A549 (cell line): Measurements from ENCODE around the gene RPL7A.

Experiments used
- CBX2 ChIP-seq: fragments of 200-600 bp; sonication (generic); IDR thresholded peaks from 2 replicates; pipeline ENCODE4 v1.6.1; 2016; ENCODE audit warnings: low read depth, mild to moderate bottlenecking, borderline replicate concordance
- CEBPB ChIP-seq, 2 experiments: fragments of >200 bp in 1 of 2; sonication (Bioruptor Twin) in 1 of 2; formaldehyde crosslinking in 1 of 2; IDR thresholded peaks; 2 replicates each; pipeline ENCODE4 v1.6.1; 2012 to 2016
- CHD2 ChIP-seq: fragments of 150-350 bp; IDR thresholded peaks from 2 replicates; pipeline ENCODE4 v1.6.1; 2014; ENCODE audit warnings: low read length; ENCODE audit not compliant: partially characterized antibody
- CTCF ChIP-seq: fragments of >200 bp; sonication (Bioruptor Twin); formaldehyde crosslinking; IDR thresholded peaks from 3 replicates; pipeline ENCODE4 v1.5.1; 2016
- ESRRA ChIP-seq: fragments of 150-350 bp; IDR thresholded peaks from 2 replicates; pipeline ENCODE4 v1.6.1; 2014; ENCODE audit warnings: mild to moderate bottlenecking, low read length, borderline replicate concordance
- HOXA7 ChIP-seq: fragments of 250-450 bp; sonication (Bioruptor Pico); IDR thresholded peaks from 2 replicates; pipeline ENCODE4 v1.5.0; 2020; ENCODE audit warnings: mild to moderate bottlenecking, moderate library complexity
- MAX ChIP-seq: IDR thresholded peaks from 2 replicates; pipeline ENCODE4 v1.6.1; 2012
- POLR2A ChIP-seq: IDR thresholded peaks from 2 replicates; pipeline ENCODE4 v1.6.1; 2012; ENCODE audit warnings: mild to moderate bottlenecking, low read length
- RCOR1 ChIP-seq: fragments of 150-350 bp; IDR thresholded peaks from 2 replicates; pipeline ENCODE4 v1.6.1; 2014; ENCODE audit warnings: antibody characterized with exemption, low read length, low read depth
- REST ChIP-seq: fragments of 200-600 bp; sonication (generic); IDR thresholded peaks from 2 replicates; pipeline ENCODE4 v1.6.1; 2016; ENCODE audit warnings: antibody characterized with exemption, mild to moderate bottlenecking, moderate library complexity
- RFX5 ChIP-seq: fragments of 450-650 bp; IDR thresholded peaks from 2 replicates; pipeline ENCODE4 v1.7.1; 2014; ENCODE audit warnings: antibody characterized with exemption, mild to moderate bottlenecking, moderate library complexity
- TP53 ChIP-seq: fragments of 250-450 bp; sonication (Bioruptor Pico); IDR thresholded peaks from 2 replicates; pipeline ENCODE4 v1.5.0; 2021; ENCODE audit warnings: mild to moderate bottlenecking, moderate library complexity
- USF2 ChIP-seq: fragments of 450-650 bp; IDR thresholded peaks from 2 replicates; pipeline ENCODE4 v1.6.1; 2014; ENCODE audit warnings: antibody characterized with exemption
- ZSCAN20 ChIP-seq: fragments of 250-450 bp; sonication (Bioruptor Pico); IDR thresholded peaks from 2 replicates; pipeline ENCODE4 v1.8.0; 2022; ENCODE audit warnings: mild to moderate bottlenecking, moderate library complexity

DNA sequence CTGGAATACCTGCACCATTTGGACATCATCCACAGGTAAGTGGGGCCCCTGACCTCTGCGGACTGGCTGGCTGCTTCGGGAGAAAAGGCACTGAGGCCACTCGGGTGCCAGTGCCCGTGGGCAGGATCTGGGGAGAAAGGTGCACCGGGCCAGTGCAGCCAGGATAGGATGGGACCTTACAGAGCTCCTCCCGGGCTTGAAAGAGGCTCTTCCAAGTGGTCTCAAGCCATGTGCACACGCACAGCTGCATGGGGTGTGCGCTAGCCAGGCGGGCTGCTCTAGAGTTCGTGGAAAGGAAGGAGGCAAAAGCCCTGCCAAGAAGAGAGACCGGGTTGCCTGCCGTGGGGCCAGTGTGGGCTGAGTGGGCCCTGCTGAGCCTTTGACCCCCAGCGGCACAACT, 41.5 kb downstream of the RPL7A start:
- TF ChIP-seq CTCF: no peak
- TF ChIP-seq RFX5: no peak
- TF ChIP-seq POLR2A: no peak
- no peak for TF ChIP-seq ZSCAN20 (CRISPR knock-in tag)
- TF ChIP-seq ESRRA: no peak
- TF ChIP-seq USF2: no peak
- no peak for TF ChIP-seq REST
- TF ChIP-seq TP53 (CRISPR knock-in tag): no peak
- TF ChIP-seq CEBPB (IDR thresholded peaks at IDR 0.05): no peak
- TF ChIP-seq RCOR1: no peak
- TF ChIP-seq MAX: no peak
- no peak for TF ChIP-seq CHD2
- no peak for TF ChIP-seq CBX2
- no peak for TF ChIP-seq HOXA7 (CRISPR knock-in tag)
